ENCODE measurements around the gene TTC28. TPM values are rescaled to one million over a fixed set of nuclear protein-coding genes. Genes with fewer than 3 reads are reported as not detected.

TTC28 gene
- total and polyA plus RNA-seq, 2 donors (not counting 3 experiments of a cell fraction or from before 2014, with no cell fraction given): 16.5 to 51.1 TPM

- Histone ChIP-seq H3K4me2 (ENCODE audit: insufficient read depth, low read length) (no peak overlapping the region), H3K79me2 (ENCODE audit: control insufficient read depth, insufficient read depth, low read length) (no peaks in the 10 kb centered on the region), H3K4me1 (ENCODE audit: control insufficient read depth, extremely low read depth, insufficient read depth, low read length) (no peaks in the 10 kb centered on the region), H3K4me3 (replicated peaks in 1 of 3; ENCODE audit: insufficient read depth in 1 of 3, low read depth in 1 of 3, low read length in 3 of 3) (no peak overlapping the region), H4K20me1 (replicated peaks; ENCODE audit: control insufficient read depth, extremely low read depth, insufficient read depth, low read length) (peaks cover 6% of the 10 kb centered on the region), H3K9me3 (replicated peaks; ENCODE audit: control insufficient read depth, insufficient read depth, low read length) (no peaks in the 10 kb centered on the region), H3K27ac (ENCODE audit: insufficient read depth, low read depth, low read length) (no peak overlapping the region), H3K9me1 (replicated peaks; ENCODE audit: control insufficient read depth, extremely low read depth, insufficient read depth, low read length) (no peaks in the 10 kb centered on the region), H3K36me3 (ENCODE audit: control insufficient read depth in 2 of 2, extremely low read depth in 1 of 2, insufficient read depth in 2 of 2, low read length in 2 of 2) (no peaks in the 10 kb centered on the region), H3K27me3 (ENCODE audit: control insufficient read depth in 2 of 2, insufficient read depth in 2 of 2, low read length in 2 of 2) (no peaks in the 10 kb centered on the region), H2AFZ (ENCODE audit: low read depth, low read length) (no peak overlapping the region), H3K9ac (replicated peaks; ENCODE audit: extremely low read depth, insufficient read depth, low read length) (no peak overlapping the region)
- POLR2A ChIA-PET: no interaction called here
- CTCF ChIA-PET: no interaction called here
- DNase-seq (ENCODE audit: low read depth, low spot score) (no peak), FAIRE-seq (no peak)
- TF ChIP-seq EZH2 (IDR thresholded peaks at IDR 0.05; ENCODE audit: borderline replicate concordance, low read depth, low read length, severe bottlenecking) (no peak), FOS (IDR thresholded peaks at IDR 0.05; ENCODE audit: borderline replicate concordance, insufficient read depth, low read length) (no peak), MYC (IDR thresholded peaks at IDR 0.05; ENCODE audit: low read depth, low read length) (no peak), CTCF (IDR thresholded peaks at IDR 0.05; ENCODE audit: extremely low read depth in 1 of 2, insufficient read depth in 1 of 2, low read depth in 1 of 2, low read length in 2 of 2) (no peak), JUN (IDR thresholded peaks at IDR 0.05; ENCODE audit: borderline replicate concordance, insufficient read depth, insufficient read length, low read depth) (no peak), GATA2 (IDR thresholded peaks at IDR 0.05; ENCODE audit: insufficient read depth, insufficient read length, low read depth, low read length) (no peak)
- dilution Hi-C loops (cut with MboI; ENCODE audit: extremely low pct_ligation_motif_present, low sequenced_read_pairs) (no loop called here), intact Hi-C loops (cut with micrococcal nuclease) (no loop called here)
- no TSS peak for BruUV-seq (replicated peaks)
Measured at GRCh38 chr22:28402060-28402459, 277.6 kb downstream of the TTC28 start.

GRCh38 chr22:28398981-28399380 is 280.7 kb downstream of the TTC28 start:
- no peak for FAIRE-seq
- POLR2A ChIA-PET: no interaction called here
- intact Hi-C loops (cut with micrococcal nuclease): no loop called here

More at GRCh38 chr22:28398981-28399380, 280.7 kb downstream of the TTC28 start:
- no peak overlapping the region for H3K9ac ChIP-seq (replicated peaks; ENCODE audit: extremely low read depth, insufficient read depth, low read length)
- no peak overlapping the region for H3K4me2 ChIP-seq (ENCODE audit: insufficient read depth, low read length)
- H3K36me3 ChIP-seq (ENCODE audit: control insufficient read depth in 2 of 2, extremely low read depth in 1 of 2, insufficient read depth in 2 of 2, low read length in 2 of 2): no peaks in the 10 kb centered on the region
- CTCF ChIA-PET: no interaction called here
- no TSS peak for BruUV-seq (replicated peaks)
- H3K27me3 ChIP-seq (ENCODE audit: control insufficient read depth in 2 of 2, insufficient read depth in 2 of 2, low read length in 2 of 2): no peaks in the 10 kb centered on the region
- no peaks in the 10 kb centered on the region for H3K9me3 ChIP-seq (replicated peaks; ENCODE audit: control insufficient read depth, insufficient read depth, low read length)
- no peak overlapping the region for H2AFZ ChIP-seq (ENCODE audit: low read depth, low read length)
- H3K4me1 ChIP-seq (ENCODE audit: control insufficient read depth, extremely low read depth, insufficient read depth, low read length): peaks cover 7% of the 10 kb centered on the region
- no peak for DNase-seq (ENCODE audit: low read depth, low spot score)
- no peaks in the 10 kb centered on the region for H3K9me1 ChIP-seq (replicated peaks; ENCODE audit: control insufficient read depth, extremely low read depth, insufficient read depth, low read length)
- no peak overlapping the region for H3K27ac ChIP-seq (ENCODE audit: insufficient read depth, low read depth, low read length)
- H3K79me2 ChIP-seq (ENCODE audit: control insufficient read depth, insufficient read depth, low read length): no peaks in the 10 kb centered on the region
- TF ChIP-seq CTCF (IDR thresholded peaks at IDR 0.05; ENCODE audit: extremely low read depth in 1 of 2, insufficient read depth in 1 of 2, low read depth in 1 of 2, low read length in 2 of 2): no peak
- no peak for TF ChIP-seq MYC (IDR thresholded peaks at IDR 0.05; ENCODE audit: low read depth, low read length)
- no peak for TF ChIP-seq JUN (IDR thresholded peaks at IDR 0.05; ENCODE audit: borderline replicate concordance, insufficient read depth, insufficient read length, low read depth)
- no peak for TF ChIP-seq POLR2A (IDR thresholded peaks at IDR 0.05; ENCODE audit: low read depth, low read length)
- H3K4me3 ChIP-seq (replicated peaks in 1 of 3; ENCODE audit: insufficient read depth in 1 of 3, low read depth in 1 of 3, low read length in 3 of 3): no peak overlapping the region
- H4K20me1 ChIP-seq (replicated peaks; ENCODE audit: control insufficient read depth, extremely low read depth, insufficient read depth, low read length): peaks cover 6% of the 10 kb centered on the region
- dilution Hi-C loops (cut with MboI; ENCODE audit: extremely low pct_ligation_motif_present, low sequenced_read_pairs): no loop called here

Data from endothelial cell of umbilical vein (primary cell).